Measurements from ENCODE around the gene TIMP2. TPM values are rescaled to one million over a fixed set of nuclear protein-coding genes. Genes with fewer than 3 reads are reported as not detected.

Gene TIMP2
- total and polyA plus RNA-seq, 2 of the 13 experiments (the other 11 are each of a cell fraction or from before 2014, with no cell fraction given), result 3.8 to 8.5 TPM

GRCh38 chr17:78826836-78827509 lies 98.2 kb downstream of the TIMP2 start:
- CTCF ChIA-PET (ENCODE audit: low intra/inter-chr PET ratio, low total read pairs), result no interaction called here
- in situ Hi-C loops (cut with HindIII; ENCODE audit: extremely low pct_ligation_motif_present, low pct_unique_long_range_greater_than_20kb), result no loop called here

More at GRCh38 chr17:78826836-78827509, 98.2 kb downstream of the TIMP2 start:
- ATAC-seq, result no peak
- TF ChIP-seq PATZ1 (CRISPR knock-in tag; IDR thresholded peaks at IDR 0.05) (no peak), CBFB (CRISPR knock-in tag; IDR thresholded peaks at IDR 0.05) (no peak), HES4 (CRISPR knock-in tag; IDR thresholded peaks at IDR 0.05; ENCODE audit: borderline replicate concordance) (no peak), PITX1 (CRISPR knock-in tag; IDR thresholded peaks at IDR 0.05) (no peak), DR1 (CRISPR knock-in tag; IDR thresholded peaks at IDR 0.05) (no peak), POGK (CRISPR knock-in tag; conservative IDR thresholded peaks at IDR 0.05) (no peak), ATF1 (CRISPR knock-in tag; IDR thresholded peaks at IDR 0.05) (no peak), ZBTB49 (CRISPR knock-in tag; IDR thresholded peaks at IDR 0.05; ENCODE audit: borderline replicate concordance) (no peak), HMG20B (CRISPR knock-in tag; conservative IDR thresholded peaks at IDR 0.05) (no peak), KLF15 (CRISPR knock-in tag; IDR thresholded peaks at IDR 0.05; ENCODE audit: borderline replicate concordance) (no peak), ZNF792 (CRISPR knock-in tag; IDR thresholded peaks at IDR 0.05) (no peak), ZNF850 (CRISPR knock-in tag; conservative IDR thresholded peaks at IDR 0.05) (no peak), IRF2 (CRISPR knock-in tag; IDR thresholded peaks at IDR 0.05) (no peak), NR2F2 (IDR thresholded peaks at IDR 0.05; ENCODE audit: borderline replicate concordance, low read depth) (no peak), ZNF451 (CRISPR knock-in tag; IDR thresholded peaks at IDR 0.05) (no peak), EEA1 (CRISPR knock-in tag; IDR thresholded peaks at IDR 0.05; ENCODE audit: borderline replicate concordance) (no peak), EP300 (IDR thresholded peaks at IDR 0.05; ENCODE audit: low read depth in 2 of 2, low read length in 2 of 2) (no peak), EP300 (CRISPR knock-in tag; IDR thresholded peaks at IDR 0.05; ENCODE audit: borderline replicate concordance) (no peak)
- Histone ChIP-seq H3K9ac (ENCODE audit: insufficient read depth, low read depth, low read length) (no peak overlapping the region), H2AFZ (ENCODE audit: low read length) (no peak overlapping the region), H3K36me3 (replicated peaks in 1 of 2; ENCODE audit: control insufficient read depth in 1 of 2, insufficient read depth in 2 of 2, low read length in 2 of 2) (peaks cover 65 to 92% of the 10 kb centered on the region in 2 experiments), H3K79me2 (ENCODE audit: insufficient read depth, low read length) (peaks cover 23% of the 10 kb centered on the region), H3K27ac (ENCODE audit: extremely low read length, insufficient read depth, low read length) (no peak overlapping the region), H3K4me3 (replicated peaks in 1 of 3; ENCODE audit: insufficient read depth in 1 of 3, low read depth in 2 of 3, low read length in 3 of 3) (no peak overlapping the region), H3K27me3 (ENCODE audit: control insufficient read depth in 1 of 2, insufficient read depth in 2 of 2, low read length in 2 of 2) (no peaks in the 10 kb centered on the region), H3K9me3 (ENCODE audit: low read length) (no peaks in the 10 kb centered on the region), H3K4me2 (ENCODE audit: low read depth, low read length) (no peak overlapping the region), H3K4me1 (ENCODE audit: insufficient read depth, low read length) (peaks cover 17% of the 10 kb centered on the region), H4K20me1 (ENCODE audit: insufficient read depth, low read length) (peaks cover 6% of the 10 kb centered on the region)
- no TSS peak for BruUV-seq (replicated peaks)
- WGBS (ENCODE audit: low lambda C conversion rate), result 97% methylated on average over 21 of the region's 21 CpGs
- no peak for FAIRE-seq
- intact Hi-C loops (cut with micrococcal nuclease; ENCODE audit: unreplicated experiment), result loop anchor here (5.0 kb wide), 1 partner anchor 35 kb away; no protein-coding TSS in a partner anchor
- DNase-seq (ENCODE audit: low spot score), result no peak
- POLR2A ChIA-PET, result interaction anchor here (1.1 kb wide), 1 partner anchor 12 kb away, joined by 3 read pairs; no protein-coding TSS in a partner anchor
